Measurements from ENCODE around the gene DHH. TPM values are rescaled to one million over a fixed set of nuclear protein-coding genes. Genes with fewer than 3 reads are reported as not detected.

Gene DHH
- polyA plus RNA-seq, 1 of the 3 experiments (the other 2 are of a cell fraction), result 0.13 TPM

- H3K9me2 ChIP-seq, result no peaks in the 10 kb centered on the region
- H3K27me3 ChIP-seq (ENCODE audit: insufficient read depth), result no peaks in the 10 kb centered on the region
- ChIA-PET CTCF (interaction anchor here (1.3 to 8.1 kb wide), 6 partner anchors 14 to 283 kb away, joined by 3 to 49 read pairs (median 6); no protein-coding TSS in a partner anchor), POLR2A (no interaction called here)
- H3K36me3 ChIP-seq (replicated peaks in 1 of 2; ENCODE audit: control insufficient read depth in 1 of 2, insufficient read depth in 2 of 2, low read length in 1 of 2), result peaks cover 11 to 15% of the 10 kb centered on the region in 2 experiments
- peaks cover 51% of the 10 kb centered on the region for H4K20me1 ChIP-seq (ENCODE audit: insufficient read depth)
- H3K4me2 ChIP-seq, result peak overlapping the region; percentile 96
- H3K4me1 ChIP-seq (ENCODE audit: control insufficient read depth in 1 of 2, insufficient read depth in 2 of 2, low read depth in 1 of 2, low read length in 1 of 2), result peaks cover 17 to 39% of the 10 kb centered on the region in 2 experiments; a peak in 3 of 4 replicates
- H3F3A ChIP-seq (replicated peaks; ENCODE audit: insufficient read depth), result peaks cover 9% of the 10 kb centered on the region
- no peak overlapping the region for H2AFZ ChIP-seq (ENCODE audit: low read depth)
- no peaks in the 10 kb centered on the region for H3K9me3 ChIP-seq
- peak overlapping the region; percentile 13 to 97; a peak in 2 of 4 replicates for H3K27ac ChIP-seq (ENCODE audit: low read depth in 2 of 2, low read length in 1 of 2)
- no peak for DNase-seq
- H3K79me2 ChIP-seq (ENCODE audit: insufficient read depth), result peaks cover 76% of the 10 kb centered on the region
- H3K4me3 ChIP-seq (ENCODE audit: low read depth in 2 of 2, low read length in 1 of 2), result peak overlapping the region; percentile 90 to 96
- TF ChIP-seq USF2 (IDR thresholded peaks at IDR 0.05; ENCODE audit: borderline replicate concordance, low read depth, low read length), result no peak
- no peak for TF ChIP-seq FOSL2 (IDR thresholded peaks at IDR 0.05; ENCODE audit: borderline replicate concordance, low read depth)
- WGBS (ENCODE audit: low lambda C conversion rate), result 0% methylated on average over 1 of the region's 1 CpG
- H3K9ac ChIP-seq, result peak overlapping the region; percentile 98
Measured at GRCh38 chr12:49059045-49059298, 35.6 kb downstream of the DHH start.

DNA sequence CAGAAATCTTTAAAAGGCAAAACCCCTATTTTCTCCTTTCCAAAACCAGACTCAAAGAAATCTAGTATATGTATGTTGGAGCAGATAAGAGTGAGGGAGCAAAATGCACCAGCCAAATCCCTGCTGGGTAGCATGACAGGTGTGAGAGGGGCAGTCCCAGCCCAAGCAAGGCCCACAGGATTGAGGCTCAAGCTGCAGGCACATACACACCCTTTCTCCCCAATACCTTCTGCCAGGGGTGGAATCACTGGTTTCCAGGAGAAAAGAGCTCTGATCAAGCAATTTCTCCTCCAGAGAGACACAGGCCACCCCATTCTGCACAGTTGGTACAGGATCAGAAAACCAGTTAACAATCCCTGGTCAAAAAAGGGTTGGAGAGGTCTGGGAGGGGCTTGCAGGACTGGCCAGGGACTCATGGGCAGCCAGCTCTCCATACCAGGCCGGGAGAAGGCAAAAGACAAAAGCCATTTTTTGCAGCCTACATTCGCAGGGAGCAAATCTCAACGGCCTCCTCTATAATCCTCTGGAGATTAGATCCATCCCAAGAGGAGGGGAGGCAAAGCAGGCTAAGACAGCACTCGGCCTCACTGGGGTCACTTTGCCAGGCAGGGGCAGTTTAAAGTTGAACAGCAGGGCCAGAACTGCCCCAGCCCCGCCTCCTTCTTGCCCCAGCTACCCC lies 36.1 kb downstream of the DHH start:
- Histone ChIP-seq H3K9ac (peak overlapping the region; percentile 98), H3K36me3 (replicated peaks in 1 of 2; ENCODE audit: control insufficient read depth in 1 of 2, insufficient read depth in 2 of 2, low read length in 1 of 2) (peaks cover 16 to 20% of the 10 kb centered on the region in 2 experiments), H3K4me3 (ENCODE audit: low read depth in 2 of 2, low read length in 1 of 2) (peak overlapping the region; percentile 90 to 96), H4K20me1 (ENCODE audit: insufficient read depth) (peaks cover 56% of the 10 kb centered on the region), H3K9me2 (no peaks in the 10 kb centered on the region), H3K4me1 (ENCODE audit: control insufficient read depth in 1 of 2, insufficient read depth in 2 of 2, low read depth in 1 of 2, low read length in 1 of 2) (peaks cover 17 to 39% of the 10 kb centered on the region in 2 experiments; a peak in 3 of 4 replicates), H3K9me3 (no peaks in the 10 kb centered on the region), H3K4me2 (peak overlapping the region; percentile 96), H2AFZ (ENCODE audit: low read depth) (no peak overlapping the region), H3F3A (replicated peaks; ENCODE audit: insufficient read depth) (peaks cover 12% of the 10 kb centered on the region), H3K79me2 (ENCODE audit: insufficient read depth) (peaks cover 80% of the 10 kb centered on the region), H3K27ac (ENCODE audit: low read depth in 2 of 2, low read length in 1 of 2) (peak overlapping the region; percentile 13; a peak in 2 of 4 replicates), H3K27me3 (ENCODE audit: insufficient read depth) (no peaks in the 10 kb centered on the region)
- ChIA-PET POLR2A (no interaction called here), CTCF (interaction anchor here (0.8 to 8.1 kb wide), 10 partner anchors 14 to 284 kb away, joined by 3 to 49 read pairs (median 4); partner anchors contain the start of gene DDN)
- peak; percentile 27 for DNase-seq
- TF ChIP-seq ELF1 (IDR thresholded peaks at IDR 0.05), result no peak
- TF ChIP-seq SIN3A (IDR thresholded peaks at IDR 0.05; ENCODE audit: borderline replicate concordance, low read depth, low read length), result 0 out of 2 replicates have a peak, but pooled peaks have one; percentile 1
- TF ChIP-seq MAX (IDR thresholded peaks at IDR 0.05; ENCODE audit: low read depth), result no peak
- 18% methylated on average over 4 of the region's 5 CpGs for WGBS (ENCODE audit: low lambda C conversion rate)

DNA sequence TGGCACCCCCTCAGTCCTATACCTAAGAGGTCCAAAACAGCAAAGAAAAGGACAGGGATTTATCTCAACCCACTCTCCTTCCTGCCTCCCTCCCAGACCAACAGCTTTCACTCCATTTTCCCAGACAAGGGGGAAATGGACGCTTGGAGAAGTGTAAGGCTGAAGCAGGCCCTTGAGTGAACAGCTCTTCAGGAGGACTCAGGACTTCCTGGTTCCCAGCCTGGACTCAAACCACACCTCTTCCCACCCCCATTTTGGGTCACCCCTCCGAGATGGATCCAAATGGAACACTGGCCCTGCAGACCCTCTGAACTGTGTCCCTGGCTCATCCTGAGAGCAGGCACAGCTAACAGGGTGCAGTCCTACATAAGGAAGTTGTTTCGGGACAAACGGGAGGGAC lies 36.7 kb downstream of the DHH start:
- Histone ChIP-seq H3K4me1 (ENCODE audit: control insufficient read depth in 1 of 2, insufficient read depth in 2 of 2, low read depth in 1 of 2, low read length in 1 of 2) (peaks cover 17 to 39% of the 10 kb centered on the region in 2 experiments; a peak in 3 of 4 replicates), H4K20me1 (ENCODE audit: insufficient read depth) (peaks cover 62% of the 10 kb centered on the region), H3F3A (replicated peaks; ENCODE audit: insufficient read depth) (peaks cover 13% of the 10 kb centered on the region), H3K4me2 (peak overlapping the region; percentile 96), H3K9ac (peak overlapping the region; percentile 98), H3K9me2 (no peaks in the 10 kb centered on the region), H3K36me3 (replicated peaks in 1 of 2; ENCODE audit: control insufficient read depth in 1 of 2, insufficient read depth in 2 of 2, low read length in 1 of 2) (peaks cover 17 to 26% of the 10 kb centered on the region in 2 experiments), H2AFZ (ENCODE audit: low read depth) (no peak overlapping the region), H3K9me3 (no peaks in the 10 kb centered on the region), H3K27ac (ENCODE audit: low read depth in 2 of 2, low read length in 1 of 2) (peak overlapping the region in 1 of 2 experiments; percentile 13; a peak in 1 of 4 replicates), H3K79me2 (ENCODE audit: insufficient read depth) (peaks cover 86% of the 10 kb centered on the region), H3K4me3 (ENCODE audit: low read depth in 2 of 2, low read length in 1 of 2) (peak overlapping the region; percentile 90 to 96), H3K27me3 (ENCODE audit: insufficient read depth) (no peaks in the 10 kb centered on the region)
- 4% methylated on average over 3 of the region's 4 CpGs for WGBS (ENCODE audit: low lambda C conversion rate)
- peak; percentile 13 for DNase-seq
- TF ChIP-seq GATA2 (CRISPR knock-in tag; IDR thresholded peaks at IDR 0.05) (no peak), IRF3 (IDR thresholded peaks at IDR 0.05; ENCODE audit: low read depth, low read length) (no peak), USF1 (IDR thresholded peaks at IDR 0.05; ENCODE audit: borderline replicate concordance, low read depth) (no peak), FOXM1 (IDR thresholded peaks at IDR 0.05; ENCODE audit: low read depth) (no peak), YY1 (IDR thresholded peaks at IDR 0.05; ENCODE audit: low read depth) (no peak)
- ChIA-PET CTCF (interaction anchor here (0.8 to 8.1 kb wide), 9 partner anchors 13 to 284 kb away, joined by 3 to 49 read pairs (median 4); partner anchors contain the start of gene DDN), POLR2A (no interaction called here)

Data from SK-N-SH (cell line).